ENCODE measurements around the gene NDUFA8. TPM values are rescaled to one million over a fixed set of nuclear protein-coding genes. Genes with fewer than 3 reads are reported as not detected.

The NDUFA8 gene
- 11.6 TPM for total RNA-seq (ENCODE audit: insufficient read depth, low replicate concordance)

DNA sequence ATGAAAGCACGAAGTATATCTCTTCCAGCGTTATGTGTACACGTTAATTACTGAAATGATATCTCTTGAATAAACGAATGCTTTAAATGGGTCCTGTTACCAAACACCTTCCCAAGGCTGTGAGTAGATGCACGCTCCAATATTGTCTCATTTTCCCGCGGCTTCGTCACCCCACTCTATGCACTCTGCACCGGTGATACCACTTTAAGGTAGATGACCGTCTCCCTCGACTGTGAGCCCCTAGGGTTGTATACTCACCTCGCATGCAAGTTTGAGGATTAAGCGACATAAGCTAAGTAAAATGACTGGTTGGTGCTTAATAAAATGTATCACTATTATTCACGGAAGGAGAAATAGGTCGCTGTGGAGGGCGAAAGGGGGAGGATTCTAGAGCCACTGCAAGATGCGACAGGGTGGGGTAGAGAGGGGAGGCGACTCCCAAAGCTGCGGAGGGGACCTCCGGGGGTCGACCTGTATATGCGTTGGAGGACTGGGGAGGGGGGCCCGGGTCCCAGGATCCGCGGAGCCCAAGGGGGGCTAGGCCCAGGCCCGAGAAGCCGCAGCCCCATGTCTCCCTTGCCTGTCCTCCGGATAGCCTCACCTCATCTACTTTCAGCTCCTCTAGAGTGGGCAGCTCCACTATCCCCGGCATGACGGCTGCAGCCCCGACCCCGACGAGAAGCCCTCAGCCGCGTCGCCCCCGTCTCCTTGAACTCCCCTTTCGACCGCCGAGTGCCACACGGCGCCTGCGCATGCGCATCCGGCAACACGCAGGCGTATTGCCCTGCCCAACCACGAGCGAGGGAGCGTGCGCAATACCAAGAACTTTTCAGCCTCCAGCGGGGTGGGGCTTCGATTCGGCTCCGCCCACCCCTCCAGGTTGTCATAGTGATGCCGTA is at the start of gene NDUFA8, which contains the start of gene MORN5:
Gene NDUFA8 (minus strand): TSS at position 754 of the 899 bp plus-strand sequence. CDS start 102 bp downstream, at position 652.
Gene MORN5 (plus strand): TSS at position 883 of the 899 bp plus-strand sequence. CDS start 65 bp downstream, outside the sequence.
- DNase-seq (ENCODE audit: low spot score) = peak; percentile 98

DNA sequence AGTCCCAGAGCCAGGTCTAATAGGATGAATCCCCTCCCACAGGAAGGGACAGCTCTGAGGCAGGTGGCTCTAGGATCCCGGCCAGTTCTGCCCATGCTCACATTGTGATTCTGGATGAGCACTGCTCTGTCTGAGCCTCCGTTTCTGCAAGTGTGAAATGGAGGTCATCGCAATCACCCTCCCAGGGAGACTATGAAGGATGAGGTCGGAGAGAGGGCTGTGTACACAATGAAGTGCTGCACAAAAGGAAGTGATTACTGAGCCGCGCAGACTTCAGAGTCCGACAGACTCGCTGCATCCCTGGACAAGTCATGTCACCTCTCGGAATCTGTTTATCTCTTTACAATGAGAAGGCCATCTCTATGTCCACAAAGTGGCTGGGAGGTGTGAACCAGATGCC is 47.5 kb upstream of the NDUFA8 start:
- no peak for DNase-seq (ENCODE audit: low spot score)

DNA sequence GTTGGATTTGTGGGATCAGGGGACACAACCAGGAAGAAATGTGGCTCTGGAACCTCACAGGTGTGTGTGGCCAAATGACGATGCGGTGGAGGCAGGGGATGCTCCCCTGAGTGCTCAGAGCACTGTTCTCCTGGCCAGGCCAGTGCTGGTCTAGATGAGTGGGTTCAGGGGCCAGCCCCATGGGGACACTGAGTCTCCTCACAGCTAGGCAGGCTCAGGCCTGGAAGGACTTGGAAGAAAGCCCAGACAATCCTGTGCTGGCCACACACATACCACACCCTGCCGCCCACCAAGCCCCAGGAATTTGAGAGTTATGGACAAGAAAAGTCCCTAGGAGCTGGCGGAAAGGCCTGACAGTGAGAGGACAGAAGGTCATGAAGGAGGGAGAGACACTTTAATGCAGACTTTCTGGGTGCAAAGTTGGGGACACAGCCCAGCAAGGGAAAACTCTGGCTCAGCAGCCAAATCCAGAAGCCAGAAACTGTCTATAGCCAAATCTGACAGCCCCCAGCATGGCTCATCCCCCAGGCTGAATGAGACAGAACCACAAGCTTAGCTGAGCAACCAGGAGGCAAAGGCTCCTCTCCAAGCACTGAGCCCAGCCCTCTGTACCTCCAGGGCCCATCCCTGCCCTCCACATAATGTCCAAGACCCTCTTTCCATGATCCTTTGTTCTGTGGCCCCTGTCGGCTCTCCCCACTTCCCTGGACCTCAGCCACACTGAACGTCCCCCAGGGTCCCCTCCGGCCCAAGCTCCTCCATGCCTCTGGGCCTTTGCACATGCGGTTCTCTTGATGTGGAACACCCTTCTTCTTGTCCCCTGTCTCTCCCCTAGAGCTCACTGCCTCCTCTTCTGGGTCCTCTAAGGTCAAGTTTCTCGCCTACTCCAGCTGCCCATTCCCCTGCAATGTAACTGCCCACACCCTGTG is 46.8 kb upstream of the NDUFA8 start:
- no peak for DNase-seq (ENCODE audit: low spot score)

DNA sequence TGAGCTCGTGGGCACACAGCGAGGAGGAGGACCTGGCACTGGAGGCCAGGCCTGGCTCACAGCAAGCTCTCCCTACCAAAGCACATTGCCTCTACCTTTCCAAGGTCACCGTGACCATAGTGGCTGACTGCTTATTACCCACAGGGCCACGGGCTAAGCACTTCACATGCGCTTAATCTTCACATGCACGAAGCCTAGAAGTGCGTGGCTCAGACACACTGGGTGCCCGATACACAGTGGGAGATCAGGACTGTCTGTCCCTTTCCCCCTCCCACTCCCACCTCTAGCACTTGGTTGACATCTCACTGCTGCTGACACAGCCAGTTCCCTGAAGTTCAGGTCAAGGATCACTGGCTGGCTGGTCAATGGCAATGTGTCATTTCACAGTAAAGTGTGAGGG is 45.6 kb upstream of the NDUFA8 start:
- DNase-seq (ENCODE audit: low spot score) = no peak

DNA sequence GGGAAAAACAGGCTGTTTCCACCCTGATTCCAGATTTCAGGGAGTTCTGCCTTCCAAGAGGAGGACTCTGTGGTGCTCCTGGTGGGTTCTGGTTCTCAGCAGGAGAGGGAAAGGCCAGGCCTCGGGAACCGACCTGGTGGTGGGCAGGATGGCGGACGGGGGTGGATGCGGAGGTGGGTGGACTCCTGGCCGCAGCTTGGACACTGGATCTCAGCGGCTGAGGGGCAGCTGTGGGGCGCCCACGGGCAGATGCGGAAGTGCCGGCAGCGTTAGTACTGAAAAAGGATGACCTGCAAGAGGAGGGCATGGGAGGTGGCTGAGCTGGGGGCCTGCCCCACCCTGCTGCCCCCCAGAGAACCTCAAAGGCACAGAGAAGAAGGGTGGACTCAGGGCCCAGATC is 44.9 kb upstream of the NDUFA8 start:
- DNase-seq (ENCODE audit: low spot score) = no peak

DNA sequence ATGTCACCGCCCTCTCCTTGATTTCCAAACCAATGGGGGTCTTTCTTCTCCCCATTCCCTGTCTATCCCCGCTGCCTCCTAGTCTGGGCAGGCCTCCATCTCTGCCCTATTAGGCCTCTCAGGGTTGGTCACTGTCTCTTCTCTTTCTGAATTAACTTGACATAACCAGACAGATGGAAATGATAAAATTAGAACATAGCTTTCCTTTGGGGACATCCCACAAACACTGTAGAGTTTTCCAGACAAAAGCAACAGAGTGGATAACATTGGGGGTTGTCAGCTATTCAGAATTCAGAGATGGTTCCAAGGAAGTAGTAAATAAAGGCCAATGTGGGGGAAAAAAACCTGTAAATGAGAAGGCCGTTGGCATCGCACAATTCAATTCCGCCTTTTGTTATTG is 44.5 kb upstream of the NDUFA8 start:
- no peak for DNase-seq (ENCODE audit: low spot score)

DNA sequence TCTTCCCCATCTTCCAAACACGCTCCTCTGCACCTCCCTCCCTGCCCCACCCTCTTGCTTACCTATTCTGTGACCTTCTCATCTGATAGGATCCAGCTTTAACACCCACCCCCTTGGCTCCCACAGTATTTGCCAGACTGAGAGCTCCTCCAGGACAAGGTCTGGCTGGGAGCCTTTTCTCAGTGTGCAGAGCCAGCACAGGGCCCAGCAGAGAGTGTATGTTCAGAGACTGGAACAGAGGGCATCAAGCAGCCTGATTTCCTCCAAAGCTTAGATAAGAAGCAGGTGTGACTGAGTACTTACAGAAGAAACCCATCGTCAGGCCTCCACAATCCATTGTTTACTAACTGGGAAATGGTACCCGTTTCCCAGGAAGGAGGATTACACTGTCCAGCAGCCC is 42.5 kb upstream of the NDUFA8 start:
- DNase-seq (ENCODE audit: low spot score) = no peak

DNA sequence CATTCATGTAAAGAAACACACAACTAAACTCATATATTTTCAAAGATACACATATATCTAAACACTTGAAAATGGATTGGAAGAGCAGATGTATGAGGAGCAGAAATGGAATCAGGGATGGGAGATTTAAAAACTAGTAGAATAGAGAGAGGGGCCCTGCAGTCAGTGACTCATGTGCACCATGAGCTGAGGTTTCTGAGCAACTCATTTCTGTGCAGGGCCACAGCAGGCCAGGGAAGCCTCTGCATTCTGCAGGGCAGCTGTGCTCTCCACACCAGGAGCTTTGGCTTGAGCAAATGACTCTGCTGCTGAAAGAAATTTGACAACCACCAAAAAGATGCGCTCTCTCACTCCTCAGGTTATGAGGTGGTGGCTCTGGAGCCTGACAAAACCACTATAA is 42.1 kb upstream of the NDUFA8 start:
- no peak for DNase-seq (ENCODE audit: low spot score)

DNA sequence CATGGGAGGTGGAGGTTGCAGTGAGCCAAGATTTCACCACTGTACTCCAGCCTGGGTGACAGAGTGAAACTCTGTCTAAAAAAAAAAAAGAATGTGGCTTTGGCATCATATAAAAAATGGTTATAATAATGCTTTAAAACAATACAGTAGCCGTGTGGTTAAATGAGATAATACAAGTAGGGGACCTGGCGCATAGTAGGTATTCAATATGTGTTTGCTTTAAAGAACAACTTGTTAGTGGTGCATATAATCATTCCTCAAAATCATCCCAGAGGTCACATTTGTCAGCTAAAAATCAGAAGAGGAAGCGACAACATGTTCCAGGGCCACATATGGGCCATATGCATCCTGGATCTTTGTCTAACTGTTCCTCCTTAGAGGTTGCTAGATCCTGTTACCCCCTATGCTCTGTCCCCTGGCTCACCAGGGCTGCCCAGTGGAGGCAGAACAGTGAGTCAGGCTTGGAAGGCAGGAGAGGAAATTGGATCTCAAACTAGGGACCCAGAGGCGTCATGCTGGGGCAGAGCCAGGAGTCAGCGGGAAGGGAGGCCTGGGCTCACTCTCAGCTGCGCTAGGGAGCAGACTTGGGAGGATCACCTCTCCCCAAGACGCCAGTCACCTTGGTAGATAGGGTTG is 41.5 kb upstream of the NDUFA8 start:
- no peak for DNase-seq (ENCODE audit: low spot score)

DNA sequence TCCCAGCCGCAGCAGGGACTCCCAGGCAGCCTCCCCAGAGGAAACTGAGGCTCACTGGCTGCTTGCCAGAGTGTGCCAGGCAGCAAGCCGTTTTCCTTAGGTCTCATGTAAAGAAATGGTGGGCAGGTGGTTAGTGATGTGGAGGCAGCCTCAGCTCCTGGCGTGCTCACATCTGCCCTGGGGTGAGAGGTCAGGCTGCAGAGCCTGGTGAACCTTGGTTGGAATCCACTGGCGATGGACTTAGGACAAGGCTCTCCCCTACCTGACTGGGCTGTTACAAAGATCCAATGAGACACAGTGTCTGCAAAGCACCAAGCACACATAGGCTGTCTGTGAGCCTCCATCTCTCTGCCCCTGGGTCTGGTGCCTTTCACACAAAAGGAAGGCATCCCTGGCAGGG is 38.3 kb upstream of the NDUFA8 start:
- no peak for DNase-seq (ENCODE audit: low spot score)

DNA sequence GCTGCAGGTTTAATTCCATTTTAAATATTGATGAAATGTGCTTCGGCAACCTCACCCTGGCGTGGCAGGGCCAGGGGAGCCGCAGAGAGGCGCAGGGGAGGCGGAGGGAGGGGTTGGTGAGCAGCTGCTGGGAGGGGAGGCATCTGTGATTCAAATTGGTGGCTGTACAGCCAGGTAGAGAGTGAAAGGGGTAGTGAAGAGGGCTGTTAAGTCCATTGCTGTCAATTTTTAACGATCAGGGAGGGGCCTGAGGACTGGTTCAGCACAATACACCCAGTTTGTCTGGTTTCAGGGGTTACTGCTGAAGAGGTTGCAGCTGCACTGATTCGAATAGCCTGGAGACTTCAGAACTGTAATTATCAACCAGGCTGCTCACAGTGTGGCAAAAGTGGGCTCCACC is 37.8 kb upstream of the NDUFA8 start:
- no peak for DNase-seq (ENCODE audit: low spot score)

DNA sequence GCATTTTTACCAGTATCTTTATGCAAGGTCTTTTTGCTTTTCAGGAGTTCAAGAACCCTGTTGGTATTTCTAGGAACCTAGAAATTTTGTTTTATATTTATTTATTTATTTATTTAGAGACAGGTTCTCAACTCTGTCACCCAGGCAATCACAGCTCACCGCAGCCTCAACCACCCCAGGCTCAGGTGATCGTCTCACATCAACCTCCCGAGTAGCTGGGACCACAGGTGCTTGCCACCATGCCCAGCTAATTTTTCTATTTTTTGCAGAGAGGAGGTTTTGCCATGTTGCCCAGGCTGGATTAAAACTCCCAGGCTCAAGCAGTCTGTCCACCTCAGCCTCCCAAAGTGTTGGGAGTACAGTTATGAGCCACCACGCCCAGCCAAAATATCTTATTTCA is 36.3 kb upstream of the NDUFA8 start:
- no peak for DNase-seq (ENCODE audit: low spot score)

DNA sequence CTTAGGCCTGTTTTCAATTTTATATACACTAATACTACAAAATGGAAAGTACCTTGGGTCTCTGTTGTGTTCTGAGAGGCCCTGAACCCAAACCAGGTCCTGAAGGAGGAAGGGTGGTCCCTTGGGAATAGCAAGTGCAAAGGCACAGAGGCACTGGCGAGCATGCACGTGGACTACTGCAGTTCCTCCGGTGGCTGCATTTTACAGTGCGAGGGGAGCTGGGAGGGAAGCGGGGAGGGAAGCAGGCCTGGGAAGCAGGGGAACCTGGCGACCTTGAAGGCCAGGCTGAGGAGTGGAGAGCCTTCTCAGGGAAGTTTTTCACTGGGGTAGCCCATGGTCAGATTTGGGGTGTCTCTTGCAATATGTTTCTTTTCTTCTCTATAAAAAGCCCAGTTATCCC is 34.1 kb upstream of the NDUFA8 start:
- no peak for DNase-seq (ENCODE audit: low spot score)

DNA sequence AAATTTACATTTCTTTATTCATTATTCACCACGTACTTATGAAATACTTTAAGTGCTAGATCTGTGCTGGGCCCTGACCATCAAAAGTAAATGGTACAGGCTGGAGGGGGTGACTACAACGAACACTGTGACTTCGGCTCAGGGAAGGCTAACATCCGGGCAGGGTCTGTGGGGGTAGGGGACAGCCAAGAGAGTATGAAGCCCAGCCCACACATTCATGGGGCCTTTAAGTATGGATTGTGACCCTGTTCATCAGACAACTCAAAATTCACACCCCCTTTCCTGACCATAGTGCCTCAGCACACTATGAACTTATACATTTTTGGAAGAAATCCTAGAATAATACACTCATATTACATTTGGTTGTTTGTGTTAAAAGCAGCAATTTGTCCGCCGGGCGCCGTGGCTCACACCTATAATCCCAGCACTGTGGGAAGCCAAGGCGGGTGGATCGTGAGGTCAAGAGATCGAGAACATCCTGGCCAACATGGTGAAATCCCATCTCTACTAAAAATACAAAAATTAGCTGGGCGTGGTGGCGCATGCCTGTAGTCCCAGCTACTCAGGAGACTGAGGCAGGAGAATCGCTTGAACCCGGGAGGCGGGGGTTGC is 33.4 kb upstream of the NDUFA8 start:
- no peak for DNase-seq (ENCODE audit: low spot score)

DNA sequence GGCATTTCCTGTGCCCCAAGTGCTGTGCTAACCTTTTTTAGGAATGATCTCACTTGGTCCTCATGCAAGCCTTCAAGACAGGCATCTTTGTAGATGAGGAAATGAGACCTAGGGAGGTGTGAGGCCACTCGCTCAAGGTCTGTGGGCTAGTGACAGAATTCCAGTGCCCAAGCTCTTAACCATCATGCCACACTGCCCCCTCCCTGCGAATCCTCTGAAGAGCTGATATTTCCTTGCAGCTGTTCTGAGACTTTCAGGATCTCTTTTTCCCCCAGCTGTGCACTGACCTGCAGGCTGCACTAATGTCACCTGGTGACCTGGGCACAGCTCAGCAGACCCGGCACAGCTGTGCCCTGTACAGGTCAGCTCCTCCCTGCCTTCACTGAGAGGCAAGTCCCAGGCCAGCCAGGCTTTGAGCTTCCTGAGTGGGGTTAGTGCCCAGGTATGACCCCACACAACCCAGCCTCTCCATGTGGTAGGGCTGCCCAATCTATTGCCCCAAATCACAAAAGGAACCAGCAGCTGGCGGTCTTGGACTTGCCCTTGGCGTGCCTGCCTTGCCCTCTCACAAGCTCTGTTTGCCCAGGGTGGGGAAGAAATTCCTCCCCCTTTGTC is 32.8 kb upstream of the NDUFA8 start:
- no peak for DNase-seq (ENCODE audit: low spot score)

DNA sequence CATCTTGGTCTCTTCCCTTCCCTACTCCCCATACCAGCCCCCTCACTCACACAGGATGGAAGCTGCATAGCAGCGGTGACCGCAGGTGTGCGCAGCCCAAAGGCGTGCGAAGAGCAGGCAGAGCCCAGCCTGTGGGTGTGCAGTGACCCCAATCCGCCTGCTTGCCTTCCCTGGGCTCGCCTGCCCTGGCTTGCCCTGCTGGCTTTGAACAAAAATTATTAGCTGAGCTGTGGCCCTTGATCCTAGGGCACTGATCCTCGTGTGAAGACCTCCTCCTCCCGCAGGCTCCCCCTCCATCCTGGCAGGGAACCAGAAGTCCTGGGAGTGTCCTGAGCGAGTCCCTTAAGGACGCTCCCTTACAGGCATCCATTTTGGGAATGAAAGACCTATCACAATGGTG is 32.0 kb upstream of the NDUFA8 start:
- DNase-seq (ENCODE audit: low spot score) = no peak

DNA sequence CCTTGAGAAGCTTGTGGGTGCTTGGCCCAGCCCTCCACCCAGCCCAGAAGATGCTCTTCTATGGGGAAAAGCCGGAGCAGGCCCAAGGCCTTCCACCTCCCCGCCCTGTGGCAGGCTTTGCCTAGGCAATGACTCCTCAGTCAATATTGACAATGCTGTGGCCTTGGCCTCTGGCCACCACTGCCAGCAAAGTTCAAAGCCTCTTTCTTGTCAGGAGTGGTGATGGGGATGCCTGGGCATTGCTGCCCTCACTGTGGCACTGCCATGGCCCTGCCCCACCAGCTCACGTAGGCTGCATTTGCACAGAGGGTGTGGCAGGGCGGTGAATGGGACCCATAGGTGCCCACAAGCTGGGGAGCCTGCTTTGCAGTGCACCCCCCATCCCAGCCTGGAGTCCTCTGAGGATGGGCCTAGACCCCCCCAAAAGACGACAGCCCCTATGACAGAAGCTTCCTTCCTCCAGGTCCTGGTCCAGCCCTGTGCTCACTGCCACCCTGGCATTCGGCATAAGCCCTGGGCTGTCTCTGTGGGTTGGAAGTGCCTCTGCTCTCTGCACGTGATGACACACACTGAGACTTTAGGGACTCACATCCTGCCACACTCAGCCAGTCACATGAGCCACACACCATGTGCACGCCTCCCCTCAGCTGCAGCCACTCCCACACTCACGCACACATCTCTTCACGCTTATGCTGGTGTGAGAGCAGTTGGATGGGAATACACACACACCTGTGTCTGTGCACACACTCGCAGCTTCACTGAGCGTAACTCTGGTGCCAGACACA is 31.2 kb upstream of the NDUFA8 start:
- no peak for DNase-seq (ENCODE audit: low spot score)

DNA sequence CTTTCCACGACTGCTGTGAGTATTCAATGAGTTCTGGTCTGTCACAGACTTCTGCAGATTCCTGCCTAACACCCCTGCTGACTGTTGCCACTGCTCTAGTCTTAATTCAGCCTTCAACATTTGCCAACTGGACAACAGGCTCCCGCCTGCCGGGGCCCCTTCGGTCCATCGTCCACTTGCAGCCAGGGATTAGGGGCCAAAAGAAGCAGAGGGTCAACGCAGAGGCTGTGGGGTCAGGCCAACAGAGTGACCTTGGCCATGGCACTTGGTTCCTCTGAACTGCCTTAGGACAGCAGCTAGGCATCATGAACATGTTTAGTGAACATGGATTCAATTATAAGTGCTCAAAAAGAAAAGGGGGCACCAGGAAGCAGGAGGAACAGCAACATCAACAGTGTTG is 28.8 kb upstream of the NDUFA8 start:
- no peak for DNase-seq (ENCODE audit: low spot score)

DNA sequence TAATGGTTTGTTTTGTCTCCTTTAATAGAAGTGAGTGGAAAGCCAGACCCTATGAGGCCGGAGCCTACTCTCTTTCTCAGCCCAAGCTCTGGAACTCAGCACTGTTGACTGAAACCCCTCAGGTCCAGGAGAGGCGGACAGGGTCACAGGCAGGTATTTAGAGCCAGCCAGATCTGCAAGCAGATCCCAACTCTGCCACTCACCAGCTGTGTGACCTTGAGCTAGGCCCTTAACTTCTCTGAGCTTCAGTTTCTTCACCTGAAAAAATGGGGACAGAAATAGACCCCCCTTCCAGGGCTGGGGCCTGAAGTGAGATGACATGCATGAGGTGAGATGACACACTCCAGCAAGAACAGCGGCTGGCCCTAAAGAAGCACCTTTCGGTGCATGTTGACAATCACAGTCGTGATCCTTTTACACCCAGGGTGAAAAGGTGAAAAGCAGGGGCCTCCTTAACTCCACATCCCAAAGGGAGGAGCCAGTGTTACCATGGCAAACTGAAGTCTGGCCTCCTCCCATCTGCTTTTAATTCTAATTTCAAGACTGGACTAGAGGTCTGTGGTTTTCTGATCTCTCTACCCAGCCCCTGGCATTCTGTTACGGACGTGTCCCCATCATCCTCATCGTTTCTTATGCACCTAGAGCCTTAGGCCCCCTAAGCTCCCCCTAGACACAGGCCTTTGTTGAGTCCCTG is 27.3 kb upstream of the NDUFA8 start:
- no peak for DNase-seq (ENCODE audit: low spot score)

DNA sequence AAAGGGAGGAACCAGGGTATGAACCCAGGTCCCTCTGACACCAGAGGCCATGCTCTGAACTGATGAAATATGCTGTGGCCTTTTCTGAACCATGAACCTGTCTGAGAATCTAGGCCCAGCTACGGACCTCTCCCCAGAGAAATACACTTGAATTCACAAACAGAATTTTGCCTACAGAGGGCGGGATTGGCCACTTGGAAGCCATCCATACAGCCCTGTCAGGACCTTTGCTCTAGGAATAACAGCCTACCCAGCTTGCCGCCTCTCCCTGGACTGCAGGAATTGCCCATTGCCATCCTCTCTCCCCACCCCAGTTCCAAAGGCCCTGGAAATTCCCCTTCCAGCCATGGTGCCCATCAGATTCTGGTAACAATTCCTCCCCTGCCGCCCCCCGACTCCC is 26.7 kb upstream of the NDUFA8 start:
- DNase-seq (ENCODE audit: low spot score) = no peak
